GM21619 (cell line): ENCODE measurements around the gene SH3GLB2.
"Not testable (repeated sequence)": the region's sequence is repeated elsewhere in the genome, so short reads cannot be mapped to it uniquely, and the experiment has no call there.

Source experiments
- ATAC-seq: cut with Tn5 transposase; IDR thresholded peaks from one replicate; pipeline ENCODE4 v1.9.1; 2021; ENCODE audit not compliant: unreplicated experiment

Gene SH3GLB2

DNA sequence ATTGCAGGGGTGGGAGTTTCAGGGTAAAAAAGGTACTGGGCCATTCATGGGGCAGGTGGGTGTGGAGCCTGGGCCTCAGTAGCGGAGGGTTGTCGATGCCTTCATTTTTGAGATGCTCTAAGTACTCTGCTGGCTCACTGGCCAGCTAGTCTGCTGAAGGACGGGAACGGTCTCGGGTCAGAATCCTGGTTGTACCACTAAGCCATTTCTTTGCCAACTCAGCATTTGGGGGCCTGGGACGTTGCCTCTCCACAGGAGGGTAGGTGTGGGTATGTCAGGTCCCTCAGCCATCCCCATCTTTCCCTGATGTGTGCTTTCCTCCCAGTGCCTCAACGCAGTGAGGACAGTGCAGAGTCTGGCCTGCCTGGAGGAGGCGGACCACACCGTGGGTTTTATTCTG lies 25.1 kb downstream of the SH3GLB2 start:
- no peak for ATAC-seq

DNA sequence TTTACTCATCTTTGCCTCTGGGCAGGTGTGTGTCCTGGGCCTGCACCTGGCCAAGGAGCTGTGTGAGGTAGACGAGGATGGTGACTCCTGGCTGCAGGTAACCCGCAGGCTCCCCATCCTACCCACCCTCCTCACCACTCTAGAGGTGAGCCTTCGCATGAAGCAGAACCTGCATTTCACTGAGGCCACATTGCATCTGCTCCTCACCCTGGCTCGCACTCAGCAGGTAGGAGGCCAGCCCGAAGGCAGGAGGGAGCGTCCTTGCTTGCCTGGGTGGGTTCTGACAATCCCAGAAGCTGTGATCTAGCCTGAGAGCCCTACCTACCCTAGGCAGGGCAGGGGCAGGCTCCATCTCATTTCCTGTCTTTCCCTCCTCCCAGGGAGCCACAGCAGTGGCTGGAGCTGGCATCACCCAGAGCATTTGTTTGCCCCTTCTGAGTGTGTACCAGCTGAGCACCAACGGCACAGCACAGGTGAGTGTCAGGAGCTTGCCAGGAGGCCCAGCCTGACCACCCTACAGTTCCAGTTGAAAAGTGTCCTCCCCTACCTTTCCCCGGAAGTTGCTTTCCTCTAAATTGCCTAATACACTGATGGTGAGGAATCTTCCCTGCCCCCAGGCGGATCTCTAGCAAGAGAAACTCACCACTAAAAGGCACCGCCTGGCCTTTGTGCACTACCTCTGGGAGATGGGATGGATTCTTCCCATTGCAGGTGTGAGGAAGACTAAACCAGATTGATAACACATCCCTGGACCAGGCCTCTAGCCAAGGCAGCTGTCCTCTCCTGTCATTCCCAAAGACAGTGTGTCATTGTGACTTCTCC lies 26.4 kb downstream of the SH3GLB2 start:
- ATAC-seq = no peak

DNA sequence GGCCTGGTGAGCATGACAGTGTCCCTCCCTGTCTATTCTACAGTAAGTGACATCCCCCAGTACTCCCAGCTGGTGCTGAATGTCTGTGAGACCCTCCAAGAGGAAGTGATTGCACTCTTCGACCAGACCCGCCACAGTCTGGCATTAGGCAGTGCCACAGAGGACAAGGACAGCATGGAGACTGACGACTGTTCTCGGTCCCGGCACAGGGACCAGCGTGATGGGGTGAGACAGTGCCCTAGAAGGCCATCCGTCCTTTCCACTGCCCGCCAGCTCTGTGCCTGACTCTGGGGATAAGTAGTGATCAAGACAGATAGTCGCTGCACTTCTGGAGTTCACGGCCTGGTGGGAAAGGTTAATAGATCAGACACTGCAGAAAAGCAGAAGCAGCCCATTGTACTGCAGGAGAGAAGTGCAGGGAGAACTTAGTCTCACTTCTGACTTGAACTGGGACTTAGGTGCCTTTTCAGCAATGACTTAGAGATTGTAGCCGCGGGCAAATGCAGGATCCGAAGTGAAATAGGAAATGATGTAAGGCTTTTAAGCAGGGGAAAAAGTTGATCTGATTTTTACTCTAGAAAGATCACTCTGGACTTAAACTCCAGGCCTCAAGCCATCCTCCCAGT lies 28.4 kb downstream of the SH3GLB2 start:
- ATAC-seq = no peak

DNA sequence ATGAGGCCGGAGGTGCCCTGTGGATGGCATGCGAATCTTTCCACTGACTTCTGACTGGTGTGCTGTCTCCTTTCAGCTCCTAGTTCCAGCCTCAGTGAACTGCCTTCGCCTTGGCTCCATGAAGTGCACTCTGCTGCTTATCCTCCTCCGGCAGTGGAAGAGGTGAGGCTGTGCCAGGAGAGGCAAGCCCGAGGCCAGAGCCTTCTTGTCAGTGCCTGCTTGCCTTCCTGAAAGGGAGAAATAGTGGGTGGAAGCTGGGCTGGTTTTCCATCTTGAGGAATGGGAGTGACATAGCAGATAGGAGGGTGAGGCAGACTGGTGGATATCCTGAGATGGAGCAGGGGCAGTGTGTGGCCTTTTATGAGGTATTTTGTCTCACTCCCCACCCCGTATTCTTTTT lies 29.7 kb downstream of the SH3GLB2 start:
- no peak for ATAC-seq

DNA sequence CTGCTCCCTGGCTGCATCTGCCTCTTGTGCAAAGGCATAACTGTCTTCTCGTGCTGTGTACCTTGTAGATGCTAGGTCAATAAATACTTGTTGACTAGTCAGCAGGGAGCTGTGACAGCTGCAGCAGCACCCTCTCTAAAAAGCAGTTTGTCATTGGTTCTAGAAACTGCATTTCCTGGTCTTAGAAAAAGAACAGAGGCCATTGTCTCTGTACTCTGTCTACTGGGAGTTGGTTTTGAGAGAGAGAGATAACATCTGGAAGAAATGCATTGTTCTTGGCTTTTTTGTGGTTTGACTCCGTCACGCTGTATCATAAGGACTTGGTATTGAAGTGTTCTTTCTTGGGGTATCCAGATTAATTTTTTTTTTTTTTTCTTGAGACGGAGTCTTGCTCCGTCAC lies 32.3 kb downstream of the SH3GLB2 start:
- ATAC-seq = no peak

DNA sequence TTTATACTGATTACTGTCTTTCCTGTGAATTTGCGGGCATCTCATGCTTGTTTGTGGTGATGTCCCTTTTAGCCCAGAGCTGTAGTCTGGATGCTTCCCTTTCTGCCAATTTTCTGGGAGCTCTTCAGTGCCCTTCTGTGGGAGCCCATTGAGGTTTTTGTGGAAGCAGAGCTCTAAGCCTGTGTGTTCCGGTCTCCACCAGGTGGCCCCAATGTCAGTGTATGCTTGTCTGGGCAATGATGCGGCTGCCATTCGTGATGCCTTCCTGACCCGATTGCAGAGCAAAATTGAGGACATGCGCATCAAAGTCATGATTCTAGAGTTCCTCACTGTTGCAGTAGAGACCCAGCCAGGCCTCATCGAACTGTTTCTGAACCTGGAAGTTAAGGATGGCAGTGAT lies 35.1 kb downstream of the SH3GLB2 start:
- ATAC-seq = no peak

DNA sequence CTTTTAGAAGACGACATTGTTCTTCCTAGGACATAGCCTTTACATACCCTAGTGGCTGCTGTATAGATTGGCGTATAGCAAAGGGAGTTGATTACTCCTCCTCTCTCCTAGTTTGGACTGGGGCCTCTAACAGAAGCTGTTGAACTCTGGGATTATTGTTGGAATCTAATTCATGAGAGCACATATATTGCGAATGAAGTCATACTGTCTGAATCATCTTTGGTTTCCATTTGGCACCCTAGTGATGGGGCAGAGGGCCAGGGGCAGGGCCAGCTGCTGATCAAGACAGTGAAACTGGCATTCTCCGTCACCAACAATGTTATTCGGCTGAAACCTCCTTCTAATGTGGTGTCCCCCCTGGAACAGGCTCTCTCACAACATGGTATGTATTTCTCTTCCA lies 40.3 kb downstream of the SH3GLB2 start:
- ATAC-seq = no peak

DNA sequence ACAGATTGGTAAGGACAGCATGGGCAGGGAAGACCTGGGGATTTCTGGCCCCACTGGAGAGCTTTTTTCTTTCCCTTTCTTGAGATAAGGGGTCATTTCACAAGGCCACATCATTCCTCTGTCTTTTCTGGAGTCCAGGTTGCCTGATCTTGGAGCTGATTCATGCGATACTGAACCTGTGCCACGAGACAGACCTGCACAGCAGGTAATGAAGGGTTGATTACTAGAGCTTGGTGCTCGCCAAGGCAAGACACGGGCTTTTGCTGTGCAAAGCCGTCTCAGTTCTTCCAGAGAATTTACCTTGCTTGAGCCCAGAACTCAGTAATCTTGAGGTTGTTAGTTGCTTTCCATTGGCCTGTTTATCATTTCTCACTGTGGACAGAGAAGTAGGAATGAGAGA lies 41.5 kb downstream of the SH3GLB2 start:
- no peak for ATAC-seq

DNA sequence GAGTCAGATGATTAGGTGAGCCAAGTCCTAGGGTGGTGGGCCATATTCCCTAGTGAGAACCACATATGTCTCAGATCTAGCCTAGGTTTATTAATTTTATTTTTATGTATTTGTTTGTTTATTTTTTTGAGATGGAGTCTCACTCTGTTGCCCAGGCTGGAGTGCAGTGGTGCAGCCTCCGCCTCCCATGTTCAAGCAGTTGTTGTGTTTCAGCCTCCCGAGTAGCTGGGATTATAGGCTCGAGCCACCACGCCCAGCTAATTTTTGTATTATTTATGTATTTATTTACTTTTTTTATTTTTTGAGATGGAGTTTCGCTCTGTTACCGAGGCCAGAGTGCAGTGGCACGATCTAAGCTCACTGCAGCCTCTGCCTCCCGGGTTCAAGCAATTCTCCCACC lies 44.6 kb downstream of the SH3GLB2 start:
- no peak for ATAC-seq

DNA sequence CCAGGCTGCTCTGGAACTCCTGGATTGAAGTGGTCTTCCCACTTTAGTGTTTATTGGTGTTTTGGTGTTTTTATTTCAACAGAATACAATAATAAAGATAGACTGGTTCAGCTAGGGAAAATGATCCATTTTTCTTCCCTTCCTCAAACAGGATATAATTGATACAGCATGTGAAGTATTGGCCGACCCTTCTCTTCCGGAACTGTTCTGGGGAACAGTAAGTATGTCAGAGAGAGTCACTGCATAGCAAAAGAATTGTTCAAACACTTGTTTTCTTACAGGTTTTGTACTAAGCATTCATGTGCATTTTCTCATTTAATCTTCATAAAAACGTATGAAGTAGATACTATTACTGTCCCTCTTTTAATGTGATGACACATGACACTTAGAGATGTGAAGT lies 49.0 kb downstream of the SH3GLB2 start:
- no peak for ATAC-seq

DNA sequence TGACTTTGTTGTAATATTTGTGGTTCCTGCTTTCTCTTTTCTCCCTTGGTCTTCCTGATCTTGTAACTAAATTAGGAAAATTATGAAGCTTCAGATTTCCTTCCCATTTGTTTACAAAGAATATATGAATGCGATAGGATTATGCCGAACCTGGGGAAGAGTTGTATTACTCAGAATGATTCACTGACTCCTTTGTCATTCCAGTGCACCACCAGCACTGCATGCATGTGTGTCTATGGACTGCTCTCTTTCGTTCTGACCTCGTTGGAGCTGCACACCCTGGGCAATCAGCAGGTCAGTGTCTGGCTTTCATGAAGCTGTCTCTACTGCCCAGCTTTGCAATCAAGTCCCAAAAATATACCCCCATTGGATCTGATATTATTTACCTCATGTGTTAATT lies 55.2 kb downstream of the SH3GLB2 start:
- ATAC-seq = no peak

DNA sequence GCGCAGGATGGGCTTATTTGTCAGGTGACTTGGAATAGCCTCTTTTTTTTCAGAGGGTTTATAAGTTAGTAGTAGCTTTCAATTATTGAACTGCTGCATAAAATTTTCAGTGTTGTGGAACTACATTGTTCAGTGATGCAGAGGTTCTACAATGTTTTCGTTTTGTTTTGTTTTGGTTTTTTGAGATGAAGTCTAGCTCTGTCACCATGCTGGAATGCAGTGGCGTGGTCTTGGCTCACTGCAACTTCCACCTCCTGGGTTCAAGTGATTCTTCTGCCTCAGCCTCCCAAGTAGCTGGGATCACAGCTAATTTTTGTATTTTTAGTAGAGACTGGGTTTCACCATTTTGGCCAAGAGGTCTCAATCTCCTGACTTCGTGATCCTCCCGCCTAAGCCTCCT lies 58.6 kb downstream of the SH3GLB2 start:
- no peak for ATAC-seq

DNA sequence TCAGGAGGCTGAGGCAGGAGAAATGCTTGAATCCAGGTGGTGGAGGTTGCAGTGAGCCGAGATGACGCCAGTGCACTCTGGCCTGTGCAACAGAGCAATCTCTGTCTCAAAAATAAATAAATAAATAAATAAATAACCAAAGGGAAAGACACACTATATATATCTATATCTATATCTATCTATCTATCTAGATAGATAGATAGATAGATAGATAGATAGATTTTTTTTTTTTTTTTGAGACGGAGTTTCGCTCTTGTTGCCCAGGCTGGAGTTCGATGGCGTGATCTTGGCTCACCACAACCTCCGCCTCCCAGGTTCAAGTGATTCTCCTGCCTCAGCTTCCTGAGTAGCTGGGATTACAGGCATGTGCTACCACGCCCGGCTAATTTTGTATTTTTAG lies 66.7 kb downstream of the SH3GLB2 start:
- ATAC-seq = not testable (repeated sequence)
